ENCODE measurements around the gene HMGCS1. TPM values are rescaled to one million over a fixed set of nuclear protein-coding genes. Genes with fewer than 3 reads are reported as not detected.
"Not testable (repeated sequence)": the region's sequence is repeated elsewhere in the genome, so short reads cannot be mapped to it uniquely, and the experiment has no call there.

HMGCS1 gene
- total and polyA plus RNA-seq, 2 donors, result 17.8 to 20.1 TPM

DNA sequence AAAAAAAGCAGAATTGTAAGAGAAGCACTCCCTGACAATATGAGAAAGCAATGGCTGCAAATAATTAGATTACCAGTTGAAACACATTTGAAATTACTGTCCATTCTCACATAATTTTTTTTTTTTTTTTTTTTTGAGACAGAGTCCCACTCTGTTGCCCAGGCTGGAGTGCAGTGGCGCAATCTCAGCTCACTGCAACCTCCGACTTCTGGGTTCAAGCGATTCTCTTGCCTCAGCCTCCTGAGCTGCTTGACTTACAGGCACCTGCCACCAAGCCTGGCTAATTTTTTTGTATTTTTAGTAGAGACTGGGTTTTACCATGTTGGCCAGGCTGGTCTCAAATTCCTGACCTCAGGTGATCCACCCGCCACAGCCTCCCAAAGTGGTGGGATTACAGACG lies 6.3 kb downstream of the HMGCS1 start:
- not testable (repeated sequence) for H3K4me3 ChIP-seq (ENCODE audit: low read length in 2 of 2); H3K4me1 ChIP-seq (ENCODE audit: control insufficient read depth in 2 of 2, insufficient read depth in 2 of 2, low read length in 2 of 2)
- WGBS, result 96% methylated on average over 5 of the region's 5 CpGs

DNA sequence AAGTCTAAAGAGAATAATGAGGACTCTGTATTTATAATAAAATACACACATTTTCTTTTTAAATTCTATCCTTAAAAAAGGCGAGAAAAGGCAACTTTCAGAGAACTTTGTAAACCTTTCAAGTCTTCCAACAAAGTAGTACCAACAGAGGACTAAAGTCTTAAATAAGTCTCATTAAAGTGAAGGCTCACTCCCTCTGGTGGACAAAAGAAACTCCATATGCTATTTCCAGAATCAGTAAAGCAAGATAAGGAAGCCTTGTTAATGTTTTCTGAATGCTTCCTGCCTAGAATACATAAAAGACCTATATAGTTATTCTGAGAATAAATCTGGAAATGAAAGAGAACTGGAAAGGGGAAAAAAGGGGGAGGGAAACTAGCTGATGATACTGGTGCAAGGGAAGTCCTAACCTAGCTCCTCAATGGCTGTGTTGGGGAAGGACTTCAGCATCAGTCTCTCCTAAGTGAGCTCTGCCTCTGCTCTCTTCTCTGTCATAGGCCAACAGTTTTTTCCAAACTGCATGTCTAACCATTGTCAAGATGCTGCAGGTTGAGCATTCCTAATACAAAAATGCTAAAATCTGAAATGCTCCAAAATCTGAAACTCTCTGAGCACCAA lies 7.2 kb downstream of the HMGCS1 start:
- Histone ChIP-seq H3K36me3 (ENCODE audit: control insufficient read depth in 2 of 2, insufficient read depth in 2 of 2, low read length in 1 of 2) (peaks cover 0 to 2% of the 10 kb centered on the region in 2 donors), H3K4me1 (ENCODE audit: control insufficient read depth in 2 of 2, insufficient read depth in 2 of 2, low read length in 2 of 2) (no peaks in the 10 kb centered on the region), H3K27me3 (ENCODE audit: control insufficient read depth in 2 of 2, insufficient read depth in 1 of 2, low read length in 1 of 2) (no peaks in the 10 kb centered on the region), H3K9me3 (ENCODE audit: control insufficient read depth in 2 of 2, insufficient read depth in 1 of 2, low read length in 1 of 2) (no peaks in the 10 kb centered on the region), H3K27ac (ENCODE audit: low read depth in 1 of 2, low read length in 1 of 2) (peak overlapping the region in 1 of 2 donors; percentile 14), H3K4me3 (ENCODE audit: low read length in 2 of 2) (no peak overlapping the region)
- DNase-seq (ENCODE audit: low read depth in 6 of 9, low spot score in 9 of 9), result peak; percentile 16 to 78 (median 37)
- WGBS, result 79% methylated on average over 1 of the region's 1 CpG

More for the DNA sequence above, 6.3 kb downstream of the HMGCS1 start:
- H3K27ac ChIP-seq (ENCODE audit: low read depth in 1 of 2, low read length in 1 of 2); H3K27me3 ChIP-seq (ENCODE audit: control insufficient read depth in 2 of 2, insufficient read depth in 1 of 2, low read length in 1 of 2); H3K9me3 ChIP-seq (ENCODE audit: control insufficient read depth in 2 of 2, insufficient read depth in 1 of 2, low read length in 1 of 2); H3K36me3 ChIP-seq (ENCODE audit: control insufficient read depth in 2 of 2, insufficient read depth in 2 of 2, low read length in 1 of 2); DNase-seq (ENCODE audit: low read depth in 6 of 9, low spot score in 9 of 9): not testable (repeated sequence)

DNA sequence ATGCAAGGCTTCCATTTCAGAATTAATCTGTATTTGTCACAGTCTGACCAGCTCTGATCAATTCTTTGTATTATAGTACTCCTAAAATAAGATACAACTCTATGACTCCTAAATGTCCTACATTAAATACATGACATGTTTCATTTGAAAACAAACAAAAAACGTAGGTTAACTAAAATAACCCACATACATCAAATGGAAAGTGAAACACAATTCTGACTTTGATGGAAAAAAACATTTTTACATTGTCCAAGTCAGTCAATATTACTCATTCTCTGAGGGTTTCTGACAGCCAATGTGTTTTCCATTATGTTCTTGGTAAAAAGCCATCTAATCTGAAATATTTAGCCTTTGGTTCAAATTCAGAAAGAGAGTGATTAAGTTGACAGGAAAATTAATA lies 8.7 kb downstream of the HMGCS1 start:
- no peaks in the 10 kb centered on the region for H3K4me1 ChIP-seq (ENCODE audit: control insufficient read depth in 2 of 2, insufficient read depth in 2 of 2, low read length in 2 of 2)

DNA sequence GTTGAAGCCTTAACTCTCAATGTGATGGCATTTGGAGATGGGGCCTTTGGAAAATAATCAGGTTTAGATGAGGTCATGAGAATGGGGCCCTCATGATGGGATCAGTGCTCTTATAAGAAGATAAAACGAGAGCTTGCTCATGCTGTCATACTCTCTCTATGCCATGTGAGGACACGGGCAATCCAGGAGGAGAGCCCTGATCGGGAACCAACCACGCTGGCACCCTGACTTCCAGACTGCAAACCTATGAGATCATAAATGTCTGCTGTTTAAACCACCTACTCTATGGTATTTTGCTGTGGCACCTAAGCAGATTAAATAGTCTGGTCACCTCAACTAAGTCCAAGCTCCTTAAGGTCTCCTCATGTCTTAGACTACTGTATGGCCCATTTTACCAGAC lies 10.0 kb downstream of the HMGCS1 start:
- Histone ChIP-seq H3K27me3 (ENCODE audit: control insufficient read depth in 2 of 2, insufficient read depth in 1 of 2, low read length in 1 of 2) (no peaks in the 10 kb centered on the region), H3K9me3 (ENCODE audit: control insufficient read depth in 2 of 2, insufficient read depth in 1 of 2, low read length in 1 of 2) (no peaks in the 10 kb centered on the region), H3K27ac (ENCODE audit: low read depth in 1 of 2, low read length in 1 of 2) (no peak overlapping the region), H3K4me1 (ENCODE audit: control insufficient read depth in 2 of 2, insufficient read depth in 2 of 2, low read length in 2 of 2) (no peaks in the 10 kb centered on the region), H3K4me3 (ENCODE audit: low read length in 2 of 2) (no peak overlapping the region), H3K36me3 (ENCODE audit: control insufficient read depth in 2 of 2, insufficient read depth in 2 of 2, low read length in 1 of 2) (peaks cover 0 to 8% of the 10 kb centered on the region in 2 donors)
- WGBS, result 98% methylated on average over 4 of the region's 4 CpGs
- DNase-seq (ENCODE audit: low read depth in 6 of 9, low spot score in 9 of 9), result no peak

More for the DNA sequence above, 8.7 kb downstream of the HMGCS1 start:
- no peak overlapping the region for H3K4me3 ChIP-seq (ENCODE audit: low read length in 2 of 2)
- H3K27ac ChIP-seq (ENCODE audit: low read depth in 1 of 2, low read length in 1 of 2), result no peak overlapping the region
- H3K36me3 ChIP-seq (ENCODE audit: control insufficient read depth in 2 of 2, insufficient read depth in 2 of 2, low read length in 1 of 2), result peaks cover 0 to 2% of the 10 kb centered on the region in 2 donors
- H3K27me3 ChIP-seq (ENCODE audit: control insufficient read depth in 2 of 2, insufficient read depth in 1 of 2, low read length in 1 of 2), result no peaks in the 10 kb centered on the region
- no peaks in the 10 kb centered on the region for H3K9me3 ChIP-seq (ENCODE audit: control insufficient read depth in 2 of 2, insufficient read depth in 1 of 2, low read length in 1 of 2)
- peak in 1 of 9 donors; percentile 23 for DNase-seq (ENCODE audit: low read depth in 6 of 9, low spot score in 9 of 9)
- WGBS, result 42% methylated on average over 1 of the region's 1 CpG

DNA sequence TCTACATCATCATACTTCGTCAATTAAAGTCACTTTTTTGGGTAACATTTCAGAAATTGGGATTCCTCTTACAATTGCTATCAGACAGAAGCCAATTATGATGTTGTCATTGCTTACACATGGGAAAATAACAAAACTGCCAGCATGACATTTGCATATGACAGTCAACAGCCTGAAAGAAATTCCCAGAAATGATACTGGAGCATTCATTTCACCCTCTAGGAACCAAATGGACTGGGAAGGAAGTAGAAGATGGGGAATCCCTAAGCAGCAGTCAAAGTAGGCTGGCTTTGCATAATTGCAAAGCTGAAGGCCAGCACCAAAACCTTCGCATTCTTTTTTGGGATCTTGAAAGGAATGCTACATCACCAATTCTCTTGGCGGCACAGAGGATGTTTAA lies 10.7 kb downstream of the HMGCS1 start:
- H3K9me3 ChIP-seq (ENCODE audit: control insufficient read depth in 2 of 2, insufficient read depth in 1 of 2, low read length in 1 of 2), result no peaks in the 10 kb centered on the region
- no peak for DNase-seq (ENCODE audit: low read depth in 6 of 9, low spot score in 9 of 9)
- H3K36me3 ChIP-seq (ENCODE audit: control insufficient read depth in 2 of 2, insufficient read depth in 2 of 2, low read length in 1 of 2), result peaks cover 0 to 7% of the 10 kb centered on the region in 2 donors
- H3K4me1 ChIP-seq (ENCODE audit: control insufficient read depth in 2 of 2, insufficient read depth in 2 of 2, low read length in 2 of 2), result no peaks in the 10 kb centered on the region
- WGBS, result 98% methylated on average over 3 of the region's 3 CpGs
- no peak overlapping the region for H3K4me3 ChIP-seq (ENCODE audit: low read length in 2 of 2)
- H3K27ac ChIP-seq (ENCODE audit: low read depth in 1 of 2, low read length in 1 of 2), result no peak overlapping the region
- no peaks in the 10 kb centered on the region for H3K27me3 ChIP-seq (ENCODE audit: control insufficient read depth in 2 of 2, insufficient read depth in 1 of 2, low read length in 1 of 2)

DNA sequence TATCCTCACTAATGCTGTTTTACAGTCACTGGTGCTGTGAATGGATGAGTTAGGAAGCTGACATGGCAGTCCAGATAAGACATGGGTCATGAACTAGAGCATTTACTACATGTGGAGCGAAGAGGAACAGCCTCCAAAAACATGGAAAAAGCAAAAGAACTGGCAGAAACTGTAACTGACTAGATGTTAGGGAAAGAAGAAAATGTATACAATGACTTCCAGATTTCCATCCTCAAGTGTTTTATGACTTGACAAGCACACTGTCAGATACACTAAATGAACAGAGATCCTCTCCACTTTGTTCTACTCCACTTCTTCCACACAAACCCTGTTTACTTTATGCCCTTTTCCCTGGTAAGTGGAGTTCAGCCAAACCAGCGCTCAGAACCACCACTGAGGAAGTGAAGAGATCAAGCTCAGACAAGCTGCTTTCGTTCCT lies 11.5 kb downstream of the HMGCS1 start:
- no peak for DNase-seq (ENCODE audit: low read depth in 6 of 9, low spot score in 9 of 9)
- no peak overlapping the region for H3K4me3 ChIP-seq (ENCODE audit: low read length in 2 of 2)
- no peaks in the 10 kb centered on the region for H3K9me3 ChIP-seq (ENCODE audit: control insufficient read depth in 2 of 2, insufficient read depth in 1 of 2, low read length in 1 of 2)
- no peak overlapping the region for H3K27ac ChIP-seq (ENCODE audit: low read depth in 1 of 2, low read length in 1 of 2)
- 94% methylated on average over 3 of the region's 3 CpGs for WGBS
- H3K4me1 ChIP-seq (ENCODE audit: control insufficient read depth in 2 of 2, insufficient read depth in 2 of 2, low read length in 2 of 2), result no peaks in the 10 kb centered on the region
- no peaks in the 10 kb centered on the region for H3K27me3 ChIP-seq (ENCODE audit: control insufficient read depth in 2 of 2, insufficient read depth in 1 of 2, low read length in 1 of 2)
- H3K36me3 ChIP-seq (ENCODE audit: control insufficient read depth in 2 of 2, insufficient read depth in 2 of 2, low read length in 1 of 2), result peaks cover 0 to 11% of the 10 kb centered on the region in 2 donors

DNA sequence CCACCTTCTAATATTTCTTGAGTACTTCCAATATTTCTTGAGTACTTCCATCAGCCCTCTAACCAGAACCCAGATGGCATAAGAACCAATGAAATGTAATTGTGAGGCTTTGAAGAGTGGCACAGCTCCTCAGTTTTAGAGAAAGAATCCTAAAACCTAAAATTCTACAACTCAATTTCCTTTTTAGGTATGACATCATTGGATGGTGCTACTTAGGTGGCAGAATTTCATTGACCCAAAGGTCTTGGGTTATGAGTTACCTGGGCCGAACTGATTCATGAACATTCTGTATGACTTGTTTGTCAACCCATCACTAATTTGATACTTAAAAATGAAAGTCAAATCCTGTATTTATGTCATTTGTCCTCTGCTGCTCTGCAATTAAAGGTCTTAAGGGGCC lies 13.1 kb downstream of the HMGCS1 start:
- Histone ChIP-seq H3K27ac (ENCODE audit: low read depth in 1 of 2, low read length in 1 of 2) (no peak overlapping the region), H3K4me1 (ENCODE audit: control insufficient read depth in 2 of 2, insufficient read depth in 2 of 2, low read length in 2 of 2) (no peaks in the 10 kb centered on the region), H3K36me3 (ENCODE audit: control insufficient read depth in 2 of 2, insufficient read depth in 2 of 2, low read length in 1 of 2) (peaks cover 0 to 22% of the 10 kb centered on the region in 2 donors), H3K4me3 (ENCODE audit: low read length in 2 of 2) (no peak overlapping the region), H3K27me3 (ENCODE audit: control insufficient read depth in 2 of 2, insufficient read depth in 1 of 2, low read length in 1 of 2) (no peaks in the 10 kb centered on the region), H3K9me3 (ENCODE audit: control insufficient read depth in 2 of 2, insufficient read depth in 1 of 2, low read length in 1 of 2) (no peaks in the 10 kb centered on the region)
- no peak for DNase-seq (ENCODE audit: low read depth in 6 of 9, low spot score in 9 of 9)
- WGBS, result 99% methylated on average over 1 of the region's 1 CpG

DNA sequence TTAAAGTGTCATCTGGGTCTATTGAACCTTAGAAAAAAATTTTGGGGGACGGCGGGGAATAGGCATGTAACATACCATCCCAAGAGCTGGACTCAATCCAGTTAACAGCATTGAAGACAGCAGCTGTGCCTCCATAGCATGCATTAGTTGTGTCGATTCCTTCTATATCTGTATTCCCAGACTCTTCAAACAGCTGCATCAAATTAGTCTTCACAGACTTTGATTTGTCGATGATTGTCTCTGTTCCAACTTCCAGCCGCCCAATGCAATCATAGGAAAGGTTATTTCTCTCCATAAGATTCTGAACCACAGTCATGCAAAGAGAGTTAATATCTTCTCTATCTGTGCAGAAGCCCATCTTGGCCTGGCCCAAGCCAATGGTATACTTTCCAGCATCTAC lies 14.8 kb downstream of the HMGCS1 start:
- WGBS, result 98% methylated on average over 5 of the region's 5 CpGs
- no peaks in the 10 kb centered on the region for H3K9me3 ChIP-seq (ENCODE audit: control insufficient read depth in 2 of 2, insufficient read depth in 1 of 2, low read length in 1 of 2)
- peaks cover 0 to 32% of the 10 kb centered on the region in 2 donors for H3K36me3 ChIP-seq (ENCODE audit: control insufficient read depth in 2 of 2, insufficient read depth in 2 of 2, low read length in 1 of 2)
- no peak overlapping the region for H3K4me3 ChIP-seq (ENCODE audit: low read length in 2 of 2)
- no peak overlapping the region for H3K27ac ChIP-seq (ENCODE audit: low read depth in 1 of 2, low read length in 1 of 2)
- H3K4me1 ChIP-seq (ENCODE audit: control insufficient read depth in 2 of 2, insufficient read depth in 2 of 2, low read length in 2 of 2), result no peaks in the 10 kb centered on the region
- no peak for DNase-seq (ENCODE audit: low read depth in 6 of 9, low spot score in 9 of 9)
- no peaks in the 10 kb centered on the region for H3K27me3 ChIP-seq (ENCODE audit: control insufficient read depth in 2 of 2, insufficient read depth in 1 of 2, low read length in 1 of 2)

DNA sequence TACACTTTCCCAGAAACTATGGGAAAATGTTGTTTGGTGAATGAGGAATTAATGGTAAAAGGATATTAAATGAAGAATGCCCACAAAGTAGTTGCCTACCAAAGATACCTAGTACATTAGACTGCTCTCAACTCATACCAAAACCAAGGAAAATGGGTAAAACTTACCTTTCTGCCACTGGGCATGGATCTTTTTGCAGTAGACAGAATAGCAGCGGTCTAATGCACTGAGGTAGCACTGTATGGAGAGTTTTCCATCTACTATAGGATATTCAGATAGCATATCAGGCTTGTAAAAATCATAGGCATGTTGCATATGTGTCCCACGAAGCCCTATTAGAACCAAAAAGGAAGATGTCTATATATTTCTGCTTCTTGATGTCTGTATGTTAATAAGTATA lies 16.4 kb downstream of the HMGCS1 start:
- DNase-seq (ENCODE audit: low read depth in 6 of 9, low spot score in 9 of 9), result no peak
- no peaks in the 10 kb centered on the region for H3K4me1 ChIP-seq (ENCODE audit: control insufficient read depth in 2 of 2, insufficient read depth in 2 of 2, low read length in 2 of 2)
- H3K4me3 ChIP-seq (ENCODE audit: low read length in 2 of 2), result no peak overlapping the region
- no peak overlapping the region for H3K27ac ChIP-seq (ENCODE audit: low read depth in 1 of 2, low read length in 1 of 2)
- peaks cover 0 to 44% of the 10 kb centered on the region in 2 donors for H3K36me3 ChIP-seq (ENCODE audit: control insufficient read depth in 2 of 2, insufficient read depth in 2 of 2, low read length in 1 of 2)
- no peaks in the 10 kb centered on the region for H3K27me3 ChIP-seq (ENCODE audit: control insufficient read depth in 2 of 2, insufficient read depth in 1 of 2, low read length in 1 of 2)
- H3K9me3 ChIP-seq (ENCODE audit: control insufficient read depth in 2 of 2, insufficient read depth in 1 of 2, low read length in 1 of 2), result no peaks in the 10 kb centered on the region
- 96% methylated on average over 2 of the region's 2 CpGs for WGBS

Data from thymus (tissue), 11 donors.